Ishikawa (cell line): Measurements from ENCODE around the gene MTA1.

Experiments
- CEBPB ChIP-seq: IDR thresholded peaks from 2 replicates; pipeline ENCODE4 v1.6.1; 2012
- CREB1 ChIP-seq: IDR thresholded peaks from 2 replicates; pipeline ENCODE4 v1.6.1; 2012; ENCODE audit warnings: low read depth
- EGR1 ChIP-seq: IDR thresholded peaks from 2 replicates; pipeline ENCODE4 v1.6.1; 2012
- EP300 ChIP-seq: IDR thresholded peaks from 2 replicates; pipeline ENCODE4 v1.6.1; 2012; ENCODE audit warnings: borderline replicate concordance
- FOXM1 ChIP-seq: IDR thresholded peaks from 2 replicates; pipeline ENCODE4 v1.6.1; 2012; ENCODE audit warnings: low read depth, borderline replicate concordance
- NFIC ChIP-seq: IDR thresholded peaks from 2 replicates; pipeline ENCODE4 v1.6.1; 2012
- RAD21 ChIP-seq: IDR thresholded peaks from 2 replicates; pipeline ENCODE4 v1.6.1; 2012; ENCODE audit warnings: low read depth
- TAF1 ChIP-seq: IDR thresholded peaks from 2 replicates; pipeline ENCODE4 v1.6.1; 2012; ENCODE audit warnings: low read depth, mild to moderate bottlenecking
- TCF12 ChIP-seq: IDR thresholded peaks from 2 replicates; pipeline ENCODE4 v1.6.1; 2012; ENCODE audit warnings: low read depth
- TEAD4 ChIP-seq: IDR thresholded peaks from 2 replicates; pipeline ENCODE4 v1.6.1; 2012
- YY1 ChIP-seq: IDR thresholded peaks from 2 replicates; pipeline ENCODE4 v1.6.1; 2012; ENCODE audit warnings: low read depth
- ZBTB7A ChIP-seq: IDR thresholded peaks from 2 replicates; pipeline ENCODE4 v1.6.1; 2012; ENCODE audit warnings: low read depth
- TF ChIP-seq, protein P1 (sequence below): IDR thresholded peaks from 2 replicates; pipeline ENCODE4 v1.6.1; 2012
- TF ChIP-seq, protein P2 (sequence below): IDR thresholded peaks from 2 replicates; pipeline ENCODE4 v1.6.1; 2012; ENCODE audit warnings: low read depth, mild to moderate bottlenecking
- TF ChIP-seq, protein P3 (sequence below): IDR thresholded peaks from 2 replicates; pipeline ENCODE4 v1.6.1; 2012

MTA1 gene

DNA sequence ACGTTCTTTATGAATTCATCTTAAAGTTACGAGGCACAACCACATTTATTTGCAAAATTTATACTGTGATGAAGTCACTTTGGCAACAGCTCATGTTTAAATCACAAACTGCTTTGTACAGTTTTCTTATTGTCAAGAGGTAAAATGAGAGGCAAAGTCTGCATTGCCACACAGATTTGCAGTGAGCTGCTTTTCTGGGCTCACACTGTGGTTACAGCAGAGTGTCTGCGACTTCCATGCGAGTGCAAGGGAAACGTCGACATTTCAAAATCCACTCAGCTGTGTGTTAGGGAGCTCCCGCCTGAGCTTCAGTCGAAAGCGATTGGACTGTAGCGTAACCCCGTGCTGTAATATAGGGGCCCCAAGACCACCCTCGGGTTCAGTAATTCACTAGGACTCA is 13.0 kb downstream of the MTA1 start:
- TF ChIP-seq TEAD4, result no peak
- no peak for TF ChIP-seq CREB1
- TF ChIP-seq NFIC, result no peak
- TF ChIP-seq, protein P1, sequence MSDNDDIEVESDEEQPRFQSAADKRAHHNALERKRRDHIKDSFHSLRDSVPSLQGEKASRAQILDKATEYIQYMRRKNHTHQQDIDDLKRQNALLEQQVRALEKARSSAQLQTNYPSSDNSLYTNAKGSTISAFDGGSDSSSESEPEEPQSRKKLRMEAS, result no peak
- no peak for TF ChIP-seq CEBPB
- no peak for TF ChIP-seq ZBTB7A
- no peak for TF ChIP-seq YY1

DNA sequence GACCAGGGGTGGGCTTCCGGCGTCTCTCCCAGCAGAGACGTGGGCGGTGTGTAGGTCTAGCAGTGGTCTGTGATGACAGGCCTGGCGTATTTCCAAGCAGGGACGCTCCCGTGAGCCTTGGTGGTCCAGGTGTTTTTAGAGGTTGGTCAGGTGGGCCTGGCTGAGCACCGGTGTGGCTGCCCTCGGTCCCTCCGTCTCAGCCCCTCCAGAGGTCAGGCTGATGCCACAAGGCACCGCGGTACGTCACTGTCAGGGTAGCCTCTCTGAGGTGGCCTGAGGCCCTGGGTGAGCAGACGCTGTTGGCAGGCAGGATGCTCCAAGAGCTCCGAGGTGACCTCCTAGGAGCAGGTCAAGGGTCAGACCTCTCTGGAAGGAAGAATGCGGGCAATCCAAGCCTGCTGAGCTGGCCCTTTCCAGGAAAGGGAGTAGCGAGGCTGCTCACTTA is 13.6 kb downstream of the MTA1 start:
- TF ChIP-seq, protein P1, result no peak
- TF ChIP-seq TAF1, result no peak
- no peak for TF ChIP-seq EP300
- no peak for TF ChIP-seq YY1
- no peak for TF ChIP-seq TCF12
- no peak for TF ChIP-seq NFIC
- TF ChIP-seq CREB1, result no peak
- TF ChIP-seq TEAD4, result no peak
- TF ChIP-seq CEBPB, result no peak
- TF ChIP-seq, protein P2, sequence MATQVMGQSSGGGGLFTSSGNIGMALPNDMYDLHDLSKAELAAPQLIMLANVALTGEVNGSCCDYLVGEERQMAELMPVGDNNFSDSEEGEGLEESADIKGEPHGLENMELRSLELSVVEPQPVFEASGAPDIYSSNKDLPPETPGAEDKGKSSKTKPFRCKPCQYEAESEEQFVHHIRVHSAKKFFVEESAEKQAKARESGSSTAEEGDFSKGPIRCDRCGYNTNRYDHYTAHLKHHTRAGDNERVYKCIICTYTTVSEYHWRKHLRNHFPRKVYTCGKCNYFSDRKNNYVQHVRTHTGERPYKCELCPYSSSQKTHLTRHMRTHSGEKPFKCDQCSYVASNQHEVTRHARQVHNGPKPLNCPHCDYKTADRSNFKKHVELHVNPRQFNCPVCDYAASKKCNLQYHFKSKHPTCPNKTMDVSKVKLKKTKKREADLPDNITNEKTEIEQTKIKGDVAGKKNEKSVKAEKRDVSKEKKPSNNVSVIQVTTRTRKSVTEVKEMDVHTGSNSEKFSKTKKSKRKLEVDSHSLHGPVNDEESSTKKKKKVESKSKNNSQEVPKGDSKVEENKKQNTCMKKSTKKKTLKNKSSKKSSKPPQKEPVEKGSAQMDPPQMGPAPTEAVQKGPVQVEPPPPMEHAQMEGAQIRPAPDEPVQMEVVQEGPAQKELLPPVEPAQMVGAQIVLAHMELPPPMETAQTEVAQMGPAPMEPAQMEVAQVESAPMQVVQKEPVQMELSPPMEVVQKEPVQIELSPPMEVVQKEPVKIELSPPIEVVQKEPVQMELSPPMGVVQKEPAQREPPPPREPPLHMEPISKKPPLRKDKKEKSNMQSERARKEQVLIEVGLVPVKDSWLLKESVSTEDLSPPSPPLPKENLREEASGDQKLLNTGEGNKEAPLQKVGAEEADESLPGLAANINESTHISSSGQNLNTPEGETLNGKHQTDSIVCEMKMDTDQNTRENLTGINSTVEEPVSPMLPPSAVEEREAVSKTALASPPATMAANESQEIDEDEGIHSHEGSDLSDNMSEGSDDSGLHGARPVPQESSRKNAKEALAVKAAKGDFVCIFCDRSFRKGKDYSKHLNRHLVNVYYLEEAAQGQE, result no peak
- TF ChIP-seq FOXM1, result no peak
- TF ChIP-seq RAD21, result no peak
- TF ChIP-seq ZBTB7A, result no peak
- TF ChIP-seq, protein P3, sequence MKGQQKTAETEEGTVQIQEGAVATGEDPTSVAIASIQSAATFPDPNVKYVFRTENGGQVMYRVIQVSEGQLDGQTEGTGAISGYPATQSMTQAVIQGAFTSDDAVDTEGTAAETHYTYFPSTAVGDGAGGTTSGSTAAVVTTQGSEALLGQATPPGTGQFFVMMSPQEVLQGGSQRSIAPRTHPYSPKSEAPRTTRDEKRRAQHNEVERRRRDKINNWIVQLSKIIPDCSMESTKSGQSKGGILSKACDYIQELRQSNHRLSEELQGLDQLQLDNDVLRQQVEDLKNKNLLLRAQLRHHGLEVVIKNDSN, result no peak
- TF ChIP-seq EGR1, result no peak

DNA sequence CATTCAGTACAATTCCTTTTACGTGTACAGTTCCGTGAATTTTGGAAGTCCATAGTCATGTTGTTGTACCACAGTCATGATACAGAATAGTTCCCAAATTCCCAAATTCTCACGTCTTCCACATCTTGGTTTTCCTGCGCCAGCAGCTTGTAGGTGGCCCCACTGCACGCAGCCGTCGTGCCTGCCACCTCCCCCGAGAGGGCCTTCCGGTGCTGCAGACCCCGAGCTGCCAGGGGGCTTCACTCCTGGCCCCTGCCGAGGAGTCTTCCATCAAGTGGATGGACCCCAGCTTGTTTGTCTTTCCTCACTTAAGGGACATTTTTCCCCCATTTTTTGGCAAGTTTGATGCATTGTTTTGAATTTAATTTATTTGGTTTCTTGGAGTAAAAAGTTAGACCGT is 16.8 kb downstream of the MTA1 start:
- TF ChIP-seq TAF1 (no peak), EP300 (no peak), FOXM1 (no peak), NFIC (no peak), EGR1 (no peak), ZBTB7A (no peak), TCF12 (no peak), TEAD4 (no peak), YY1 (no peak), CREB1 (no peak), CEBPB (no peak), RAD21 (no peak)
- TF ChIP-seq, protein P2, result no peak
- TF ChIP-seq, protein P3, result no peak
- TF ChIP-seq, protein P1, result no peak

DNA sequence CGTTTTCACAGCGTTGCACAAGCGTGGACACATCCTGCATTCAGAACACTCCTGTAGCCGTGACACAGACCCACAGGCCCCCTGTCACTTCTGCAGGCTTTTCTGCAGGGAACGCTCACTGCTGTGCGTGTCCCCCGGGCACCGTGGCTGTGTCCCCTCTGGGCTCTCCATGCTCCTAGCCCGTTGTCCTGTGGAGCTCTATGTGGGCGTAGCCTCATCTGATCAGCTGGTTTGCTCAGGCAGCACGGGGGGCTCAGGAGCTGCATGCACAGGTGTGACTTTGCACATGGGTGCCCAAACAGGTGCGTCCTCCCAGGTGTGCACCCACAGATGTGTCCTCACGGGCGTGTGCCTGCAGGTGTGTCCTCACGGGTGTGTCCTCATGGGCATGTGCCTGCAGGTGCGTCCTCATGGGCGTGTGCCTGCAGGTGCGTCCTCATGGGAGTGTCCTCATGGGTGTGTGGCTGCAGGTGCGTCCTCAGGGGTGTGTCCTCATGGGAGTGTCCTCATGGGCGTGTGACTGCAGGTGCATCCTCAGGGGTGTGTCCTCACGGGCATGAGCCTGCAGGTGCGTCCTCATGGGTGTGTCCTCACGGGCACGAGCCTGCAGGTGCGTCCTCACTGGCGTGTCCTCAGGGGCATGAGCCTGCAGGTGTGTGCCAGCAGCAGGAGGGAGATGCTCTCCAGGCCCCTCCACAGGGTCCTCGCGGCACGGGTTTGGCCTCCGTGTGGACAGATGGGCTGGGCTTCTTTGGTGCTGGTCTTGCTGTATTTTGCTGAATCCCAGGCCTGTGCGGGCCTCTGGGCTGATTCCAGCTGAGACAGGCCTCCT is 17.5 kb downstream of the MTA1 start:
- TF ChIP-seq, protein P2, result no peak
- TF ChIP-seq EGR1 (no peak), RAD21 (no peak)
